Neural progenitor cell (in vitro differentiated cells): ENCODE data around the gene TSPAN14.

Experiments used
- EZH2 ChIP-seq: fragments of 200-600 bp; sonication (generic); IDR thresholded peaks from 2 replicates; pipeline ENCODE4 v1.6.1; 2017; ENCODE audit warnings: antibody characterized with exemption, mild to moderate bottlenecking, moderate library complexity
- EZH2phosphoT487 ChIP-seq: fragments of 200-600 bp; sonication (generic); IDR thresholded peaks from 2 replicates; pipeline ENCODE4 v1.6.1; 2017; ENCODE audit warnings: antibody characterized with exemption
- TF ChIP-seq, protein P1 (sequence below): fragments of 200-600 bp; sonication (generic); IDR thresholded peaks from 2 replicates; pipeline ENCODE4 v1.5.1; 2017; ENCODE audit warnings: antibody characterized with exemption, mild to moderate bottlenecking

GRCh38 chr10:80518807-80519360 is 64.8 kb downstream of the TSPAN14 start:
- TF ChIP-seq, protein P1, sequence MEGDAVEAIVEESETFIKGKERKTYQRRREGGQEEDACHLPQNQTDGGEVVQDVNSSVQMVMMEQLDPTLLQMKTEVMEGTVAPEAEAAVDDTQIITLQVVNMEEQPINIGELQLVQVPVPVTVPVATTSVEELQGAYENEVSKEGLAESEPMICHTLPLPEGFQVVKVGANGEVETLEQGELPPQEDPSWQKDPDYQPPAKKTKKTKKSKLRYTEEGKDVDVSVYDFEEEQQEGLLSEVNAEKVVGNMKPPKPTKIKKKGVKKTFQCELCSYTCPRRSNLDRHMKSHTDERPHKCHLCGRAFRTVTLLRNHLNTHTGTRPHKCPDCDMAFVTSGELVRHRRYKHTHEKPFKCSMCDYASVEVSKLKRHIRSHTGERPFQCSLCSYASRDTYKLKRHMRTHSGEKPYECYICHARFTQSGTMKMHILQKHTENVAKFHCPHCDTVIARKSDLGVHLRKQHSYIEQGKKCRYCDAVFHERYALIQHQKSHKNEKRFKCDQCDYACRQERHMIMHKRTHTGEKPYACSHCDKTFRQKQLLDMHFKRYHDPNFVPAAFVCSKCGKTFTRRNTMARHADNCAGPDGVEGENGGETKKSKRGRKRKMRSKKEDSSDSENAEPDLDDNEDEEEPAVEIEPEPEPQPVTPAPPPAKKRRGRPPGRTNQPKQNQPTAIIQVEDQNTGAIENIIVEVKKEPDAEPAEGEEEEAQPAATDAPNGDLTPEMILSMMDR = no peak
- TF ChIP-seq EZH2 (no peak), EZH2phosphoT487 (no peak)
